OCI-LY3 (cell line): ENCODE measurements around the gene ZNF560.
"Not testable (repeated sequence)": the region's sequence is repeated elsewhere in the genome, so short reads cannot be mapped to it uniquely, and the experiment has no call there.

Experiments
- H2AFZ ChIP-seq: fragments of 200-600, 300-600 bp; shearing (Covaris generic); 2 replicates; pipeline ENCODE4 v1.6.0; 2014; ENCODE audit warnings: antibody characterized with exemption, low read depth, low read length
- H3K27ac ChIP-seq: fragments of 200-600, 300-600 bp; sonication (generic); 2 replicates; pipeline ENCODE4 v1.5.1; 2014; ENCODE audit warnings: mild to moderate bottlenecking, low read length, moderate library complexity, mixed read lengths
- H3K27me3 ChIP-seq: fragments of 200-600, 300-600 bp; sonication (generic); 2 replicates; pipeline ENCODE4 v1.6.1; 2014; ENCODE audit warnings: low read depth, low read length, mixed read lengths
- H3K36me3 ChIP-seq: fragments of 200-600, 300-600 bp; sonication (generic); replicated peaks from 2 replicates; pipeline ENCODE3; 2014; ENCODE audit warnings: low read depth, low read length, mixed read lengths
- H3K4me1 ChIP-seq: fragments of 300-600, 200-600 bp; sonication (generic); 2 replicates; pipeline ENCODE4 v1.6.1; 2014; ENCODE audit warnings: low read length, mixed read lengths
- H3K4me2 ChIP-seq: fragments of 200-600, 300-600 bp; sonication (generic); 2 replicates; pipeline ENCODE4 v1.6.1; 2014; ENCODE audit warnings: low read length, mixed read lengths
- H3K4me3 ChIP-seq: fragments of 300-600, 200-600 bp; sonication (generic); 2 replicates; pipeline ENCODE4 v1.5.1; 2014; ENCODE audit warnings: antibody characterized with exemption, mild to moderate bottlenecking, low read length, moderate library complexity
- H3K79me2 ChIP-seq: fragments of 300-600, 200-600 bp; shearing (Covaris generic); 2 replicates; pipeline ENCODE4 v1.6.1; 2014; ENCODE audit warnings: mild to moderate bottlenecking, low read length, mixed read lengths
- H3K9ac ChIP-seq: fragments of 300-600, 200-600 bp; shearing (Covaris generic); 2 replicates; pipeline ENCODE4 v1.6.0; 2014; ENCODE audit warnings: mild to moderate bottlenecking, low read length, moderate library complexity
- H3K9me3 ChIP-seq: fragments of 200-600, 300-600 bp; shearing (Covaris generic); 2 replicates; pipeline ENCODE4 v1.6.1; 2014; ENCODE audit warnings: low read length, mixed read lengths; ENCODE audit not compliant: insufficient read depth
- H4K20me1 ChIP-seq: fragments of 200-600, 300-600 bp; sonication (generic); 2 replicates; pipeline ENCODE4 v1.6.1; 2016; ENCODE audit warnings: low read length, mixed read lengths; ENCODE audit not compliant: insufficient read depth
- EZH2phosphoT487 ChIP-seq: fragments of 200-600 bp; shearing (Covaris generic); IDR thresholded peaks from 2 replicates; pipeline ENCODE4 v1.6.1; 2018; ENCODE audit warnings: antibody characterized with exemption, mixed run types, low read depth
- TF ChIP-seq, protein P1 (sequence below): fragments of 200-600, 300-600 bp; sonication (generic); IDR thresholded peaks from 2 replicates; pipeline ENCODE4 v1.5.1; 2014; ENCODE audit warnings: antibody characterized with exemption, low read length, low read depth

Gene ZNF560

GRCh38 chr19:9498183-9498902, at the start of gene ZNF560:
Gene ZNF560, minus strand, starts transcription at chr19:9498616. Its CDS starts 23,303 bp downstream, at chr19:9475313.
- H3K79me2 ChIP-seq, result no peaks in the 10 kb centered on the region
- no peaks in the 10 kb centered on the region for H4K20me1 ChIP-seq
- TF ChIP-seq, protein P1, sequence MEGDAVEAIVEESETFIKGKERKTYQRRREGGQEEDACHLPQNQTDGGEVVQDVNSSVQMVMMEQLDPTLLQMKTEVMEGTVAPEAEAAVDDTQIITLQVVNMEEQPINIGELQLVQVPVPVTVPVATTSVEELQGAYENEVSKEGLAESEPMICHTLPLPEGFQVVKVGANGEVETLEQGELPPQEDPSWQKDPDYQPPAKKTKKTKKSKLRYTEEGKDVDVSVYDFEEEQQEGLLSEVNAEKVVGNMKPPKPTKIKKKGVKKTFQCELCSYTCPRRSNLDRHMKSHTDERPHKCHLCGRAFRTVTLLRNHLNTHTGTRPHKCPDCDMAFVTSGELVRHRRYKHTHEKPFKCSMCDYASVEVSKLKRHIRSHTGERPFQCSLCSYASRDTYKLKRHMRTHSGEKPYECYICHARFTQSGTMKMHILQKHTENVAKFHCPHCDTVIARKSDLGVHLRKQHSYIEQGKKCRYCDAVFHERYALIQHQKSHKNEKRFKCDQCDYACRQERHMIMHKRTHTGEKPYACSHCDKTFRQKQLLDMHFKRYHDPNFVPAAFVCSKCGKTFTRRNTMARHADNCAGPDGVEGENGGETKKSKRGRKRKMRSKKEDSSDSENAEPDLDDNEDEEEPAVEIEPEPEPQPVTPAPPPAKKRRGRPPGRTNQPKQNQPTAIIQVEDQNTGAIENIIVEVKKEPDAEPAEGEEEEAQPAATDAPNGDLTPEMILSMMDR, result no peak
- no peak for TF ChIP-seq EZH2phosphoT487
- H3K36me3 ChIP-seq, result no peaks in the 10 kb centered on the region
- H3K4me2 ChIP-seq, result no peak within 1 kb of the TSS
- no peaks in the 10 kb centered on the region for H3K27me3 ChIP-seq
- no peaks in the 10 kb centered on the region for H3K4me1 ChIP-seq
- no peak within 1 kb of the TSS for H3K4me3 ChIP-seq
- no peak within 1 kb of the TSS for H3K9ac ChIP-seq
- no peak within 1 kb of the TSS for H3K27ac ChIP-seq
- no peak within 1 kb of the TSS for H2AFZ ChIP-seq
- peaks cover 9% of the 10 kb centered on the region for H3K9me3 ChIP-seq

- no peaks in the 10 kb centered on the region for H4K20me1 ChIP-seq
- H3K27me3 ChIP-seq, result no peaks in the 10 kb centered on the region
- H3K4me2 ChIP-seq, result no peak overlapping the region
- H3K4me3 ChIP-seq, result no peak overlapping the region
- H3K4me1 ChIP-seq, result no peaks in the 10 kb centered on the region
- H3K9me3 ChIP-seq, result no peaks in the 10 kb centered on the region
- no peak overlapping the region for H2AFZ ChIP-seq
- H3K9ac ChIP-seq, result no peak overlapping the region
- no peaks in the 10 kb centered on the region for H3K79me2 ChIP-seq
- H3K27ac ChIP-seq, result no peak overlapping the region
- peaks cover 13% of the 10 kb centered on the region for H3K36me3 ChIP-seq
- TF ChIP-seq, protein P1, result no peak
- no peak for TF ChIP-seq EZH2phosphoT487
Measured at GRCh38 chr19:9547870-9548269, 49.5 kb upstream of the ZNF560 start.

DNA sequence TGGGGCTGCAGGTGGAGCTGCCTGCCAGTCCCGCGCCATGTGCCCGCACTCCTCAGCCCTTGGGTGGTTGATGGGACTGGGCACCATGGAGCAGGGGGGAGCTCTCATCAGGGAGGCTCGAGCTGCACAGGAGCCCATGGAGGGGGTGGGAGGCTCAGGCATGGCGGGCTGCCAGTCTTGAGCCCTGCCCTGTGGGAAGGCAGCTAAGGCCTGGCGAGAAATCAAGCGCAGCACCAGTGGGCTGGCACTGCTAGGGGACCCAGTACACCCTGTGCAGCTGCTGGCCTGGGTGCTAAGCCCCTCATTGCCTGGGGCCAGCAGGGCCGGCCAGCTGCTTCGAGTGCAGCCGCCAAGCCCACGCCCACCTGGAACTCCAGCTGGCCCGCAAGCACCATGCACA, 42.9 kb upstream of the ZNF560 start:
- not testable (repeated sequence) for H3K36me3 ChIP-seq, H3K9me3 ChIP-seq
- H3K79me2 ChIP-seq, result peaks cover 21% of the 10 kb centered on the region

GRCh38 chr19:9539921-9540320, 41.5 kb upstream of the ZNF560 start:
- H3K4me2 ChIP-seq, H3K9me3 ChIP-seq, H3K4me3 ChIP-seq, H4K20me1 ChIP-seq, H3K27me3 ChIP-seq, H2AFZ ChIP-seq, H3K4me1 ChIP-seq, H3K9ac ChIP-seq, H3K27ac ChIP-seq: not testable (repeated sequence)
- peaks cover 27% of the 10 kb centered on the region for H3K79me2 ChIP-seq
- peaks cover 18% of the 10 kb centered on the region for H3K36me3 ChIP-seq

More for the DNA sequence above, 42.9 kb upstream of the ZNF560 start:
- not testable (repeated sequence) for H3K4me2 ChIP-seq, H3K27ac ChIP-seq, H3K4me1 ChIP-seq, H3K27me3 ChIP-seq, H2AFZ ChIP-seq, H3K9ac ChIP-seq, H4K20me1 ChIP-seq, H3K4me3 ChIP-seq

- H3K9ac ChIP-seq, H3K9me3 ChIP-seq, H4K20me1 ChIP-seq, H3K4me1 ChIP-seq, H3K27me3 ChIP-seq, H3K27ac ChIP-seq, H2AFZ ChIP-seq: not testable (repeated sequence)
- peaks cover 25% of the 10 kb centered on the region for H3K36me3 ChIP-seq
- peak overlapping the region; percentile 92 for H3K4me3 ChIP-seq
- peak overlapping the region; percentile 68 for H3K4me2 ChIP-seq
- H3K79me2 ChIP-seq, result peaks cover 27% of the 10 kb centered on the region
Measured at GRCh38 chr19:9539201-9539600, 40.8 kb upstream of the ZNF560 start.
